Neural crest cell (in vitro differentiated cells): ENCODE measurements around the gene PUM1. TPM values are rescaled to one million over a fixed set of nuclear protein-coding genes. Genes with fewer than 3 reads are reported as not detected.
"Not testable (repeated sequence)": the region's sequence is repeated elsewhere in the genome, so short reads cannot be mapped to it uniquely, and the experiment has no call there.

ENCODE experiments used
- DNase-seq: peaks from one replicate; pipeline ENCODE4 v3.0.0; 2021; ENCODE audit warnings: low read depth, mixed read lengths, low spot score
- H3K27ac Mint-ChIP-seq: one replicate; pipeline ENCODE4 v1.8.0; 2021; ENCODE audit warnings: mild to moderate bottlenecking, mixed read lengths; ENCODE audit not compliant: unreplicated experiment
- H3K27me3 Mint-ChIP-seq: 2 replicates; pipeline ENCODE4 v1.8.0; 2021; ENCODE audit warnings: low read depth, mild to moderate bottlenecking, mixed read lengths
- H3K36me3 Mint-ChIP-seq: 2 replicates; pipeline ENCODE4 v1.8.0; 2021; ENCODE audit warnings: low read depth, mild to moderate bottlenecking, mixed read lengths
- H3K4me1 Mint-ChIP-seq: 2 replicates; pipeline ENCODE4 v1.8.0; 2021; ENCODE audit warnings: mixed read lengths
- H3K4me3 Mint-ChIP-seq: one replicate; pipeline ENCODE4 v1.8.0; 2021; ENCODE audit warnings: mild to moderate bottlenecking, mixed read lengths
- H3K9me3 Mint-ChIP-seq: 2 replicates; pipeline ENCODE4 v1.8.0; 2021; ENCODE audit warnings: mixed read lengths
- CTCF ChIP-seq: fragments of 200-600 bp; sonication (generic); conservative IDR thresholded peaks from 2 replicates; pipeline ENCODE4 v1.5.0; 2021; ENCODE audit warnings: antibody characterized with exemption, mild to moderate bottlenecking
- total RNA-seq: library from RNA; stranded (reverse); gene quantifications from 2 replicates; pipeline ENCODE4 v1.2.1, GENCODE V29; 2021

PUM1 gene
- total RNA-seq, 1 donor from 2014 or later, result 164 TPM

GRCh38 chr1:31095298-31095981 is 29.9 kb upstream of the PUM1 start:
- DNase-seq, result no peak
- H3K9me3 Mint-ChIP-seq, result no peaks in the 10 kb centered on the region
- H3K27me3 Mint-ChIP-seq, result no peaks in the 10 kb centered on the region
- H3K27ac Mint-ChIP-seq, result no peak overlapping the region
- TF ChIP-seq CTCF, result no peak
- no peaks in the 10 kb centered on the region for H3K36me3 Mint-ChIP-seq
- H3K4me3 Mint-ChIP-seq, result no peak overlapping the region
- peaks cover under 1% of the 10 kb centered on the region for H3K4me1 Mint-ChIP-seq

- not testable (repeated sequence) for H3K4me3 Mint-ChIP-seq
These were observed 22.6 kb upstream of the PUM1 start for GRCh38 chr1:31088081-31088480.

GRCh38 chr1:31084782-31085569 is 19.5 kb upstream of the PUM1 start:
- no peak overlapping the region for H3K27ac Mint-ChIP-seq
- H3K4me3 Mint-ChIP-seq, result no peak overlapping the region
- DNase-seq, result no peak
- H3K27me3 Mint-ChIP-seq, result no peaks in the 10 kb centered on the region
- H3K36me3 Mint-ChIP-seq, result no peaks in the 10 kb centered on the region
- no peaks in the 10 kb centered on the region for H3K4me1 Mint-ChIP-seq
- TF ChIP-seq CTCF, result no peak
- no peaks in the 10 kb centered on the region for H3K9me3 Mint-ChIP-seq

More at GRCh38 chr1:31088081-31088480, 22.6 kb upstream of the PUM1 start:
- H3K27me3 Mint-ChIP-seq, H3K9me3 Mint-ChIP-seq, H3K36me3 Mint-ChIP-seq, DNase-seq, H3K4me1 Mint-ChIP-seq, H3K27ac Mint-ChIP-seq: not testable (repeated sequence)

GRCh38 chr1:31082385-31082784 is 16.9 kb upstream of the PUM1 start:
- H3K27ac Mint-ChIP-seq, result no peak overlapping the region
- H3K4me3 Mint-ChIP-seq, result no peak overlapping the region
- no peaks in the 10 kb centered on the region for H3K4me1 Mint-ChIP-seq
- no peaks in the 10 kb centered on the region for H3K27me3 Mint-ChIP-seq
- no peak for TF ChIP-seq CTCF
- H3K36me3 Mint-ChIP-seq, result no peaks in the 10 kb centered on the region
- H3K9me3 Mint-ChIP-seq, result no peaks in the 10 kb centered on the region
- DNase-seq, result no peak

- Mint-ChIP-seq H3K27me3 (no peaks in the 10 kb centered on the region), H3K4me1 (no peaks in the 10 kb centered on the region), H3K36me3 (no peaks in the 10 kb centered on the region), H3K27ac (no peak overlapping the region), H3K9me3 (no peaks in the 10 kb centered on the region), H3K4me3 (no peak overlapping the region)
- DNase-seq, result no peak
- TF ChIP-seq CTCF, result no peak
These were observed 7.5 kb upstream of the PUM1 start for GRCh38 chr1:31073044-31073443.

- Mint-ChIP-seq H3K36me3 (no peaks in the 10 kb centered on the region), H3K27me3 (no peaks in the 10 kb centered on the region), H3K4me1 (no peaks in the 10 kb centered on the region), H3K27ac (no peak overlapping the region), H3K4me3 (no peak overlapping the region), H3K9me3 (no peaks in the 10 kb centered on the region)
- DNase-seq, result no peak
- no peak for TF ChIP-seq CTCF
These were observed 6.8 kb upstream of the PUM1 start for GRCh38 chr1:31072304-31072746.
